ENCODE results near the gene TRAK1. TPM values are rescaled to one million over a fixed set of nuclear protein-coding genes. Genes with fewer than 3 reads are reported as not detected.

Gene TRAK1
- total RNA-seq, 1 experiment from 2014 or later = 7.4 TPM

GRCh38 chr3:42274266-42274665 is 183.1 kb downstream of the TRAK1 start:
- DNase-seq (ENCODE audit: low read depth) = no peak

- DNase-seq (ENCODE audit: low read depth) = no peak
Observed at GRCh38 chr3:42275217-42275616, 184.1 kb downstream of the TRAK1 start.

Other genes starting within 250 kb of the TRAK1 start
- 8.2 and 13.5 TPM in 2 replicates for gene ULK4, start 129.3 kb upstream of the TRAK1 start, total RNA-seq (2014; rRNA removed; shearing (Covaris generic))
- 0.42 and 6.2 TPM in 2 replicates for gene CCK, start 174.8 kb downstream of the TRAK1 start, total RNA-seq (2014; rRNA removed; shearing (Covaris generic))